Activated naive CD8-positive, alpha-beta T cell (primary cell): ENCODE results near the gene HNRNPM.

Experiments used
- H3K27ac Mint-ChIP-seq: one replicate; pipeline ENCODE4 v1.8.0; 2021; ENCODE audit warnings: mixed read lengths
- H3K27me3 Mint-ChIP-seq: one replicate; pipeline ENCODE4 v1.8.0; 2021; ENCODE audit warnings: mixed read lengths
- H3K36me3 Mint-ChIP-seq: one replicate; pipeline ENCODE4 v1.8.0; 2021; ENCODE audit warnings: mixed read lengths
- H3K4me1 Mint-ChIP-seq: one replicate; pipeline ENCODE4 v1.8.0; 2021; ENCODE audit warnings: low read depth, mixed read lengths
- H3K4me3 Mint-ChIP-seq: one replicate; pipeline ENCODE4 v1.8.0; 2021; ENCODE audit warnings: mild to moderate bottlenecking, mixed read lengths
- H3K9me3 Mint-ChIP-seq: one replicate; pipeline ENCODE4 v1.8.0; 2021; ENCODE audit warnings: low read depth, mixed read lengths

The HNRNPM gene

GRCh38 chr19:8537099-8537498 lies 92.3 kb downstream of the HNRNPM start:
- H3K27ac Mint-ChIP-seq = no peak overlapping the region
- no peaks in the 10 kb centered on the region for H3K27me3 Mint-ChIP-seq
- no peaks in the 10 kb centered on the region for H3K9me3 Mint-ChIP-seq
- no peaks in the 10 kb centered on the region for H3K4me1 Mint-ChIP-seq
- no peak overlapping the region for H3K4me3 Mint-ChIP-seq
- H3K36me3 Mint-ChIP-seq = no peaks in the 10 kb centered on the region
